ENCODE measurements around the gene GPC5. TPM values are rescaled to one million over a fixed set of nuclear protein-coding genes. Genes with fewer than 3 reads are reported as not detected.
A peak's percentile ranks its signal among the peaks of the same experiment; 100 is the strongest.

The GPC5 gene
- total RNA-seq, 2 experiments from 2014 or later, result 2.4 TPM; not detected in 1

DNA sequence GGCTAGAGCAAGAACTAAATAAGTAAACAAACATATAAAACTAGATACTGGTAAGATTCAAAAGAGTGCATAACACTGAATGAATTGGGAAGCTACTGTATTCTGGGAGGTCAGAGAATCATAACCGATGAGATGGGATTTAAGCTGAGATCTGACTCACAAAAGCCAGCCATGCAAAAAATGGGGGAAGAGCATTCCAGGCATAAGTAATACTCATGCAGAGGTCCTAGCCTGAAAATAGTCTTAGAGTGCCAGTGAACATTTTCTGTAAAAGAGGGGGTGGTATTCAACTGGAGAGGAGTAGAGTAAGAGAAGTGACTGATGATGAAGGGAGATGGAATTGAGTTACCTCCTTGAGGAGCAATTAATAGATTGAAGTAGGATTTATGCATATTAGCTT is 956.2 kb downstream of the GPC5 start:
- H3K36me3 ChIP-seq (ENCODE audit: insufficient read depth, low read length), result no peaks in the 10 kb centered on the region
- peaks cover 21% of the 10 kb centered on the region; the same call in 1 of the 2 replicates for H3K9me3 ChIP-seq (ENCODE audit: low read length)
- no peaks in the 10 kb centered on the region for H3K79me2 ChIP-seq (ENCODE audit: insufficient read depth, low read depth, low read length)
- no peak overlapping the region for H3K4me3 ChIP-seq (ENCODE audit: low read depth, low read length, poor library complexity, severe bottlenecking)
- ChIA-PET POLR2A (interaction anchor here (0.6 to 1.6 kb wide), 14 partner anchors 8 to 392 kb away, joined by 3 to 8 read pairs (median 3); no protein-coding TSS in a partner anchor), CTCF (ENCODE audit: unreplicated experiment) (no interaction called here)
- DNase-seq (ENCODE audit: low spot score), result no peak
- H3K4me2 ChIP-seq (ENCODE audit: low read length), result no peak overlapping the region
- no peaks in the 10 kb centered on the region for H3K9me2 ChIP-seq (ENCODE audit: insufficient read depth, low read length)
- TF ChIP-seq EZH2phosphoT487 (IDR thresholded peaks at IDR 0.05; ENCODE audit: borderline replicate concordance, low read depth, low read length) (no peak), CTCF (conservative IDR thresholded peaks at IDR 0.05; ENCODE audit: low read length) (no peak)
- no peak overlapping the region for H2AFZ ChIP-seq (ENCODE audit: low read length)
- no peak overlapping the region for H3K27ac ChIP-seq (ENCODE audit: low read depth, low read length, poor library complexity, severe bottlenecking)
- no TSS peak for BruUV-seq (replicated peaks)
- H4K20me1 ChIP-seq (ENCODE audit: insufficient read depth, low read length), result no peaks in the 10 kb centered on the region
- H3K4me1 ChIP-seq (ENCODE audit: insufficient read depth, low read length, poor library complexity, severe bottlenecking), result no peaks in the 10 kb centered on the region
- intact Hi-C loops (cut with micrococcal nuclease; ENCODE audit: unreplicated experiment), result no loop called here

DNA sequence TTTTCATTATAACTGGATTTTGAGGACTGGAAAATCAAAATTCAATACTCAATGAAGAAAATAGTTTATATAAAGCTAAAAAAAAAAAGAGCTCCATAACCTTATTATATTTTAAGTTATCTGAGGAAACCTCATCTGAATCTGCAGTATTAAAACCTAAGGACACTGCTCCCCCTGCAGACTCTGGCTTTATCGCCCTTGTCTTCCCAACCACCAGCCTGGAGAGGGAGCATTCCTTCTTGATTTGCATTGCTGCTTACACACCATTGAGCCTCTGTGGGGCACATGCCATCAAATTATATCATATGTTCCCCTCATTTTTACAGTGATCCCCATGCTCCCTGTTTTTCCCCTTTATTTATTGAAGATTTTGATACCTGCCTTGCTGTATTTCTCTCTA is 956.8 kb downstream of the GPC5 start:
- TF ChIP-seq EZH2phosphoT487 (IDR thresholded peaks at IDR 0.05; ENCODE audit: borderline replicate concordance, low read depth, low read length) (no peak), CTCF (conservative IDR thresholded peaks at IDR 0.05; ENCODE audit: low read length) (no peak)
- DNase-seq (ENCODE audit: low spot score), result peak; percentile 30
- no peak overlapping the region for H3K4me2 ChIP-seq (ENCODE audit: low read length)
- H3K79me2 ChIP-seq (ENCODE audit: insufficient read depth, low read depth, low read length), result no peaks in the 10 kb centered on the region
- no peaks in the 10 kb centered on the region for H3K36me3 ChIP-seq (ENCODE audit: insufficient read depth, low read length)
- peaks cover 26% of the 10 kb centered on the region; the same call in 1 of the 2 replicates for H3K9me3 ChIP-seq (ENCODE audit: low read length)
- H3K4me3 ChIP-seq (ENCODE audit: low read depth, low read length, poor library complexity, severe bottlenecking), result no peak overlapping the region
- CTCF ChIA-PET (ENCODE audit: unreplicated experiment), result no interaction called here
- no peaks in the 10 kb centered on the region for H3K4me1 ChIP-seq (ENCODE audit: insufficient read depth, low read length, poor library complexity, severe bottlenecking)
- intact Hi-C loops (cut with micrococcal nuclease; ENCODE audit: unreplicated experiment), result no loop called here
- BruUV-seq (replicated peaks), result no TSS peak
- POLR2A ChIA-PET, result interaction anchor here (0.7 to 1.6 kb wide), 8 partner anchors 9 to 177 kb away, joined by 3 to 8 read pairs (median 4); no protein-coding TSS in a partner anchor
- H3K9me2 ChIP-seq (ENCODE audit: insufficient read depth, low read length), result no peaks in the 10 kb centered on the region
- H2AFZ ChIP-seq (ENCODE audit: low read length), result no peak overlapping the region
- no peaks in the 10 kb centered on the region for H4K20me1 ChIP-seq (ENCODE audit: insufficient read depth, low read length)
- H3K27ac ChIP-seq (ENCODE audit: low read depth, low read length, poor library complexity, severe bottlenecking), result no peak overlapping the region

- no TSS peak for BruUV-seq (replicated peaks)
- ChIA-PET POLR2A (interaction anchor here (0.6 to 7.8 kb wide), 5 partner anchors 12 to 1265 kb away, joined by 3 to 48 read pairs (median 5); no protein-coding TSS in a partner anchor), CTCF (ENCODE audit: unreplicated experiment) (no interaction called here)
- Histone ChIP-seq H3K36me3 (ENCODE audit: insufficient read depth, low read length) (no peaks in the 10 kb centered on the region), H3K4me1 (ENCODE audit: insufficient read depth, low read length, poor library complexity, severe bottlenecking) (no peaks in the 10 kb centered on the region), H3K9me2 (ENCODE audit: insufficient read depth, low read length) (peaks cover 18% of the 10 kb centered on the region; the same call in 1 of the 2 replicates), H2AFZ (ENCODE audit: low read length) (no peak overlapping the region), H3K4me2 (ENCODE audit: low read length) (no peak overlapping the region), H3K4me3 (ENCODE audit: low read depth, low read length, poor library complexity, severe bottlenecking) (no peak overlapping the region), H4K20me1 (ENCODE audit: insufficient read depth, low read length) (no peaks in the 10 kb centered on the region), H3K9me3 (ENCODE audit: low read length) (peaks cover 24% of the 10 kb centered on the region; the same call in 1 of the 2 replicates), H3K79me2 (ENCODE audit: insufficient read depth, low read depth, low read length) (no peaks in the 10 kb centered on the region), H3K27ac (ENCODE audit: low read depth, low read length, poor library complexity, severe bottlenecking) (no peak overlapping the region)
- TF ChIP-seq EZH2phosphoT487 (IDR thresholded peaks at IDR 0.05; ENCODE audit: borderline replicate concordance, low read depth, low read length) (no peak), CTCF (conservative IDR thresholded peaks at IDR 0.05; ENCODE audit: low read length) (no peak)
- intact Hi-C loops (cut with micrococcal nuclease; ENCODE audit: unreplicated experiment), result no loop called here
- DNase-seq (ENCODE audit: low spot score), result no peak
Measured at GRCh38 chr13:92362717-92363116, 964.3 kb downstream of the GPC5 start.

All from OCI-LY7 (cell line).